Esophagus mucosa (tissue), 1 donor: Measurements from ENCODE around the gene KRT81. TPM values are rescaled to one million over a fixed set of nuclear protein-coding genes. Genes with fewer than 3 reads are reported as not detected.

Experiments
- ATAC-seq: fragments of 200-7000 bp; cut with Tn5 transposase; one replicate; pipeline ENCODE4 v1.9.1; 2020
- total RNA-seq: library from RNA; stranded (reverse); gene quantifications from one replicate; pipeline ENCODE4 v1.2.4, GENCODE V29; 2023
- donor health status: DM: yes; HTN: yes; CAD: no.

KRT81 gene
- total RNA-seq: not detected

DNA sequence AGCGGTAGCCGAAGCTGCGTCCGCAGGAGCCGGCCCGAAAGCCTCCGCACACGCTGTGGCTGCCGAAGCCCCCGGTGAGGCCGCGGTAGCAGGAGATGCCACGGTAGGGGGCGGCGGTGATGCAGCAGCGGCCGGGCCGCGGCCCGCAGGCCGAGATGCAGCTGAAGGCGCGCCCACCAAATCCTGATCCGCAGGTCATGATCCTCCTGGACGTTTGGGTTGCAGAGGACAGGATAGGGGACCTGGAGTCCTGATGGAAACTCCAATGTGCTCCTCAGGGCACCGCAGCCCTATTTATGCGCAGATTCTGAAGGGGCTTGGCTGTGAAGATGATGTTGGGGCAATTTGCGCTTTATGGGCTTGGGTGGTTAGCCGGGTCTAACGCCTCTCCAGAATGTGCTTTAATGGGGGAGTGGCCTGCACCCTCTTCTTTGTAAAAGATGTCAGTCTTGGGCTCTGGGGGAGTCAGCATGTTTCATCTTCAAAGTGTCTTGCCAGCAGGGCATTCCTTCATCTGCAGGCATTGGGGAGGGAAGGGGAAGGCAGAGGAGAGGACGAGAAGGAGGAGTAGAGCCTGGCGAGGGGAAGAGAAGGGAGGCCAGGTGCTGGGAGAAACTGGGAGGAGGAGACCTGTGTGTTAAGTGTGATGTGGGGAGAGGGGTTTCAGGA lies at the start of gene KRT81:
Gene KRT81, minus strand, starts transcription at position 268 of the 669 bp plus-strand sequence. Its CDS starts 69 bp downstream, at position 199.
- no peak for ATAC-seq

DNA sequence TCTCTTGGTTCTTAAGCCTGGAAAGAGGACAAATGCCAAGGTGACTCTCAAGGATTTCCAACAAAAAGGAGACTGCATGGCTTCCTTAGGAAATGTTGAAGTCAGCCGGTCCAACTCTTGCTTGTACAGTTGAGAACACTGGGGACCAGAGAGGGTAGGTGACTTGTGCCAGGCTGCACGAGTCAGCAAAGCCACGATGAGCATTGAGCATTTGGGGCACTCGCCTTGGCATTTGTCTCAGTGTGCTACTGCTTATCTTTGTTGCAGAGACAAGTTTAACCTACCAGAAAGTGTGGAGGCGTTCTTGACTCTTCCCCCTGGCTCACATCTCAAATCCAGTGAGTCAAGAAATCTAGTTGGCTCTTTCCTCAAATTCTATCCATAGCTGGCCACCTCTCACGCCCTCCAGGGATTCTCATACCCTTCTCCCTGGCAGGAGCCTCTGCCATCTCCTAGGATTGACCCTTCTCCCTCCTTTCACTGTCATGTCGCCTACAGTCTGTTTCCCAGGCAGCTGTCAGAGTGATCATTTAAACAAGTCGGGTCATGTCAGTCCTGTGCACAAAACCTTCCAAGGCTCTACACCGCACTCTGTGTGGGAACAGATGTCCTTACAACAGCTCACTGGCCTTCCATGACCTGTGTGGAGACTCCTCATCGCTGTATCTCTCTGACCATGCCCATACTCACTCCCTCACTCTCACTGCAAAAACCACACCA lies 47.1 kb upstream of the KRT81 start:
- ATAC-seq: peak; percentile 56

DNA sequence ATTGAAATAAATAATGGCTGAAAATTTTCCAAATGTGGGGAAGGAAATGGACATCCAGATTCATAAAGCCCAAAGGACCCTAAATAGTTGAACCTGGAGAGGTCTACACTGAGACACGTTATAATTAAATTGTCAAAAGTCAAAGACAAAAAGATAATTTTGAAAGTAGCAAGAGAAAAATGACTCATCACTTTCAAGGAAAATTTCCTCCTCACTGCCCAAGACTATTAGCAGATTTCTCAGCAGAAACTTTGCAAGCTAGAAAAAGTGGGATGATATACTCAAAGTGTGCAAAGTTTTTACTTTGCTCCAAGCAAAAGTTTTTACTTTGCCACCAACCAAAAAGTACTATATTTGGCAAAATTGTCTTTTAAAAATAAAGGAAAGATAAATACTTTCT lies 45.7 kb upstream of the KRT81 start:
- ATAC-seq: no peak

DNA sequence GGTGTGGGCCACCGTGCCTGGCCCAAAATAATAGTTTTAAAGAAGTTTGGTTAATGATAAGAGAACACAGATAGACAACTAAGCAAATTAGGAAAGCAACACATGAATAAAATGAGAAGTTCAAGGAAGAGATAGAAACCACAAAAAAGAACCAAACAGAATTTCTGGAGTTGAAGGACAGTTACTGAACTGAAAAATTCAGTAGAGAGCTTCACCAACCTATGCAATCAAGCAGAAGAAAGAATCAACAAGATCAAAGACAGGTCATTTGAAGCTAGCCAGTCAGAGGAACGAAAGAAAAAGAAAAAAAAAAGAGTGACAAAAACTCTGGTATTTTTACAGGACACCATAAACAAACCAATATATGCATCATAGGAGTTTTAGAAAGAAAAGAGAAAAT lies 45.3 kb upstream of the KRT81 start:
- no peak for ATAC-seq

DNA sequence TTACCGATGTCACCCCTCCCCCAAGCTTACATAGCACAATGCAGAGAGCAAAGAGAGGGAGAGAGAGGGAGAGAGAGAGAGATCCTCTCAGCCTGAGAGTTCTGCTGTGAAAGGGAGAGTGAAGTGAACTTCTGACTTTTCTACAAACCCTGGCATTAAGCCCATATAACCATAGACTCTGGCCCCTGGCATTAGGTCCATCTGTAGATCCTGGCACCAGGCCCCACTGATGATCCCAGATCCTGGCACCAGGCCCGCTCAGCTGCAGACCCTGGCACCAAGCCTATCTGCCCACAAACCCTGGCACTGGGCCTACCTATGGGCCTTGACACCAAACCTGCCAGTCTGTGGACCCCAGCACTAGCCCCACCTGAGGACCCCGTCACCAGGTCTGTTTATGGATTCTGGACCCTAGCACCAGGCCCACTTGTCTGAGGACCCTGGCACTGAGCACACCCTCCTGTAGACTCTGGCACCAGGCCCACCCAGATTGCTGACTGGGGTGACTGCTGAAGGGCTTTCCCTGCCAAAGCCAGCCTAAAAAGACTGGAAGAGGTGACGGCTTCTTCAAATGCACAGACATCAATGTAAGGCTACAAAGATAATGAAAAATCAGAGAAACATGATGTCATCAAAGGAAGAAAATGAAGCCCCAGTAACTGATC lies 44.4 kb upstream of the KRT81 start:
- no peak for ATAC-seq

DNA sequence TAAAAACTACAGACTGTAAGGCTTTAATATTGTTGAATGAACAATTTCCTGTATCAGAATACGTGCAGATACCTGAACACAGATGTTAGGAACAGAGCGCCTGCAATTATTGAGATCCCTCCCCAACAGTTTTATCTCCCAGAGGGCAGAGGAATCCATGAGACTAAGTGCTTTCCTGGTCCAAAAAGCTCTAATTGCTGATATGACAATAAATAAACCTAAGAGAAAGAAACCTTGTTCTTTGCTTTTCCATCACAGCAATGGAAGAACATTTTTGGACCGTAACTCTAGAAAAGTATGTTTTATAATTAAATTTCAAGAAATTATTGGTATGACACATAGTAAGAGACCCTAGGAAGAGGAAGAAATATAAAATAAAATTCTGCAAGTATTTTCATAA lies 42.9 kb upstream of the KRT81 start:
- no peak for ATAC-seq

DNA sequence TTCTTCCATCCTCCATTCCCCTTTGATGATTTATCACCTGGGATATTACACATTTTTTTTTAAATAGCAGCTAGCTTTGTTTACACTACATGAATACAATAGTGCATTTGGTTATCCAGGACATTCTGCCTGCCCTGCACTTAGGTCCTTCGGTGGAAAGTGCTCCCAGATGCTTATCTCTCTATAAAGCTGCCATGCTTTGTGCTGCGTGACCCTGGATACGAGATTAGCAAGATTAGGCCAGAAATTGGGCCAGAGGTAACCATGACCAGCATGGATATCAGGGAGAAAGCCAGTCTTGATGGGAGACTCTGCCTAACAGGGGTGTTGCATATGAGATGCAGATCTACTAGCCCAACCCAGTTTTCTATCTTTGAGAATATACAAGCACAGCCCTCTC lies 42.0 kb upstream of the KRT81 start:
- ATAC-seq: no peak

DNA sequence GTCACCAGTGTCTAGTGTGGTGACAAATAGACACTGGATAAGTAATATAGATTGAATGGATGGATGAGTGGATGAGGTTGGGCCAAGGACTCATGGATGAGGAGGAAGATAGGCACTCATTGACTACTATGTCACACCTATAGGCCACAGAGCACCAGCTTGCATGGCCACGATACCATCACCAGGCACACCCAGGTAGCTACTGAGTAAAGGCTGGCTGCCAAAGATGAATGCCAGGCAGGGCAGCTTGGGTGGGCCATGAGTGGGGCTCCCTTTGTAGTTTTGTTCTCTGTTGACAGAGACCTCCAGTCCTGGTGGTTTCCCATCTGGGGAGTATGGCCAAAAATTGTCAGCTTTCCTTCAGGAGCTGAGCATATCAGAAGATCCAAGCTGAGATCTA lies 41.0 kb upstream of the KRT81 start:
- no peak for ATAC-seq

DNA sequence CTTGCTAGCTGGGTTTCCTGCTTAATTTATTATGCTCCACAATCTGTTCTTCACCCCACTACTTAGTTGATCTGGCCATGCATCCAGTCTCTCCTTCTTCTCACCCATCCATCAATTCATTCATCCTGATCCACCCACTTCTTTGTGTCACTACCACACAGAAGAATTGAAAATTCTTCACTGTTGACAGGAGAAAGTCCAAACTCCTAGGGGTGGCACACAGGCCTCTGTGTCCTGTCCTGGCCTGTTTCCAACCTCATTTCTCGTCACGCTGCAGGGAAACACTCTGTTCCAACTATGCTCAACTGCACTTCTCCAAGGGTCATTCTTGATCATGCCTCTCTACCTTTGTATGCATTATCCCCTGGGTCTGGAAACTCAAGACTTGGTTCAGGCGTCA lies 40.5 kb upstream of the KRT81 start:
- ATAC-seq: no peak

DNA sequence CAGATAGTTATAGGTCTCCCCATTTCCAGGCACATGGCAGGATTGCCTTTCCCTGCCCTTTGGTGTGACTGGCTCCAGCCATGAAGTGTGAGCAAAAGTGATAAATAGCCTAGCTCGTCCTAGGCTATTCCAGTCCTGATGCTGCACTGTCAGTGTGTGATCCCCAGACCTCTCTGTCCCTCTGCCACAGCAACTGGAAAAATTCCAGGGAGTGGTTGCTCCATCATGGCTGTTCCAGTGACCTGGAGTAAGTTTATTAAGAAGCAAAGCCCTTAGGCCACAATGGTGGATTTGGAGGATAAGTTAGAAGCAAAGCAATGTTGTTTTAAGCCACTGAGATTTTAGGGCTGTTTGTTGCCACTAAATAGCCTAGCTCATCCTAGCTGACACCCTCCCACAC lies 39.7 kb upstream of the KRT81 start:
- ATAC-seq: no peak

DNA sequence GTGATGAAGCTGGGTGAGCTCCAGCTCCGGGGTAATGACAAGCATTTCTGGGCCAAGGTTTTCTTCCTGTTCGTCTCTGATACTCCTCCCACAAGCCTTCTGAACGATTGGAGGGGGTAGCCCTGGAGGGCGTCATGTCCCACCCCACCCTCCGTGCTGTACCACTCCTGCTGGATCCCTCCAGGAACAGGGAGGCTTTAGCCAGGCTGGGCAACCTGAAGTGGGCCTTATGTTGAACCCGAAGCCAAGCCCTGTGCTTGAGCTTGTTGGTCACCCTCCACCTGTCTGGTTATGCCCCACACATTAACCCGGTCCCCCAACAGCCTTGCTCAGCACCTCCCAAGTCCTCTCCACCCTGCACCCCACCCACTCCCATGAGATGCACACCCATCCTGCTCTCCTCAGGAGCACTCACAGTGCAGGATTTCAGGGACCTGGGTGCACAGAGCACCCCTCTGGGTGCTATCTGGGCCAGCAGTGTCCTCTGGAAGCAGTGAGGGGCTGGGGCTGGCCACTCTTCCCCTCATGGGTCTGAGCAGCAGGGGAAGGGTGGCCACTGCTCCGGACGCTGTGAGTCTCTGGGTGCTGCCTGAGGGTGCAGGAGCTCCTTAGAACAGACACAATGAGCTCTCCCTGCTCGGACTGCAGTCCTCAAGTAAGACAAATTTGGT lies 36.6 kb upstream of the KRT81 start:
- ATAC-seq: peak; percentile 33

DNA sequence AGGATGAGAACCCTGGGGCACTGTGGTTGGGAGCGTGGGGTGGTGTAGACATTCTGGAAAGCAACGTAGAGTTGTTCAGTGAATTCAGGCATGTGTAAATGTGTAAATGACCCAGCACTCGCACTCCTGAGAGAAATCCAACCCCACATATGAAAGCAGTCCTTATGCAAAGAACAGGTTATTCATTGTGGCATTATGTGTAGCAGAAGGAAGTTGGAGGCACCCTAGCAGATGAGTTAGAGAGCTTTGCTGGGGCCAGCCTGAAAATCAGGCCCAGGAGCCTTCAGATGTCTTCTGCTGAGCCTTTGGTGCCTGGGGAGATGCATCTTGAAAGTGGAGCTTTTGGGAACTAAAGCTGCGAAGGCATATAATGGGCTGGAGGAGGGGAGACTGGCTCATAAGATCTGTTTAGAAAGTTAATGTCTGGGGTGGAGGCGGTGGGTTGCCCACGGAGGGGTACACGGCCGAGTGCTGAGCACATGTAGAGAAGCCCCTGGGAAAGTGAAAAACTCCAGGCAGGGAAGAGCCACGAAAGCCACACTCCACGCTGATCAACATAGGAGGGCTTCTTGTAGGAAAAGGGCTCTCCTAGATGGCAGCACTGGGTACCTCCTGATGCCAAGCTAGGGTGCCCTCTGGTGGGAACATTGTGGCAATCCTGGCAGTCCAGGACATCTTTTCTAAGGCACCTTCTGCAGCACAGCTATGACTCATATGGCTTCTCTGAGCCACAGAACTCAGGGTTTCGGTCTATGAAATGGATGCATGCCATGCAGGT lies 35.9 kb upstream of the KRT81 start:
- ATAC-seq: peak; percentile 96

DNA sequence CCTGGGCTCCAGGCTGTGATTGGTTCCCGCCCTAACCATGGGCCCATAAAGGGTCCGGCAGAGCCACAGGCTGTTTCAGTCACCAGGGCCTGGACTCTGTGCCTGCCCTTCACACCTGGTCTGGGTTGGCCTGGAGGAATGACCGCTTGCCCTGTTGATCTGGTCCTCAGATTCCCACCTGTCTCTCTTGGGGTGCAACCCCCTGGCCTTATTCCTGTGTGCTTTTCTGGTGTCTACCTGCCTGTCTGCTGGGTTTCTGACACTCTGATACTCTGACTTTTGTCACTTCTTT lies 32.8 kb upstream of the KRT81 start:
- no peak for ATAC-seq

DNA sequence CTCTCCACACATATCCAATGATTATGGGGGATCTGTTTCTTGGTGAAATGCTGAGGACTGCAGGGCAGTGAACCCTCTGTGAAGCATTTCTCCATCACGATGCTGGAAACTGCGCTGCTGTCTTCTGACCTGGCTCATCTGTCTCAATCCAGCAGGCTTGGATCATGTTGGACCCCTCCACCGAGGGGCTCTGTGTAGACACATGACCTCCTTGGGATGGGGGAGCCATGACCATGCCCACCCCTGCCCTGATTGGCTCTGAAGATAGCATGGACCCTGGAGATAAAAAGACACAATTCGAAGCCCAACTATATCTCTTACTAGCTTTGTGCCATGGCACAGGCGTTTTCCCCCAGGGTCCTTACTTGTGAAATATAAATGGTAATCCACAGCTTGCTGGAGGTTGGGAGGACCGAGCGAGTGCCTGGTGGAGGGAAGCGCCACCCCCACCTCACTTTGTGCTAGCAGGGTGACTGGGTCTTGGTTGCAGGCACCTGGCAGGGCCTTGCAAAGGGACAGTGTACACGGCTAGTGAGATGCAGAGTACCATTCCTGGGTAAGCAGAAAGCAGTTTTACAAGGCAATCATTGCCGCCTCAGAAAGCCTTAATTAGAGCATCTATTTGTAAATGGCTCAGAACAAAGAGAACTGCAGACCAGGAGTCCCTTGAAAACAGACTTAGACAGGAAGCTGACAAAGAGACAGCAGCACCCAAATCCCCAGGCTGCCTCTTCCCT lies 32.2 kb upstream of the KRT81 start:
- no peak for ATAC-seq

DNA sequence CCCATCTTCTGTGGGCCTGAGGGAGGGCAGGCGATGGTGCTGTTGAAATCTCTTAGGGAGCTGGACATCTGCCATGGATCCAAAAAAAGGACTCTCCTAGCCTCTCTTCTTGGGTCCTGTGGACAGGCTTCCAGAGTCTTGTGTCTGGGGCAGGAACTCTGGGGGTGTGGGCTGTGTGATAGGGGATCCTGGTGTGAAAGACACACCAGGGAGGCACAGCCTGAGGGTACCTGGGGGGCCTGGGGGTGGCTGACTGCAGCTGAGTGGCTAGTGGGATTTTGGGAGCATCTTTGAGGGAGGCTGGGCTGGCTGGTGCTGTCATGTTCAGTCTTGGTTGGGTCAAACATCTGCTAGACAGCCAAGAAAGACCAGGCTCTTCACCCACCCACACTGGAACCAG lies 31.7 kb upstream of the KRT81 start:
- ATAC-seq: no peak

DNA sequence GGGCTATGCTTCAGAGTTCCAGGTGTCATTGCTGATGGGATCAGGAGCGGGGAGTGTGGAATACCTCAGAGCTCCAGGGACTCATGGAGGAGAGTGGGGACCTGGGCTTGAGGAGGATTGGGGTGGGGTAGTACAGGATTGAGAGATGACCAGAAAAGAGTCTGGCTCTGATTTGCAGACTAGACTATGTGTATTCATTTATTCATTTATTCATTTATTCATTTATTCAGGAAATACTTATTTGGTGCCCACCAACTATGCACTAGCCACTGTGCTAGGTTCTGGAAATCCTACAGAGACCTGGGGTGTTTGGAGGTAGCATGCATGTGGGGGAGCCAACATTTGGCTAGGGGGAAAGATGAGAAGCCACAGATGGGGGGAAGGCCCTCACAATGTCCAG lies 30.7 kb upstream of the KRT81 start:
- no peak for ATAC-seq

DNA sequence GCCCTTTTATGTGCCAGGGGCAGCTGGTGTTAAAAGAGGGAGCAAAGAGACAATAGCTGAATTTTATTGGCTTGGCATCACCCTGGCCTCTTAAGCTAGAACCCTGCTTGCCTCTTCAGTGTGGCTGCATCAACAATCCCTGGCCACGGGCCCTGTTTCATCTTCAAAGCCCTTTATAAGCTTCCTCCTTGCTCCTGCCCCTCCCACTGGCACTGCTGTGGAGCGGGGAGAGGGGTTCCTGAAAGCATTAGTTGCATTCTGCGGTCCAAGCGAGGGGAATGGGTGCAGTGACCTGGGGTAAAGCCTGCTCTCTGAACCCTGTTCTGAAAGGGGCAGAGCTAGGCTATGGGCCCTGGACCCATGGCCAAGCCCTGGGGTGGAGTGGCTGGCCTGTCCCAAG lies 30.1 kb upstream of the KRT81 start:
- ATAC-seq: no peak

DNA sequence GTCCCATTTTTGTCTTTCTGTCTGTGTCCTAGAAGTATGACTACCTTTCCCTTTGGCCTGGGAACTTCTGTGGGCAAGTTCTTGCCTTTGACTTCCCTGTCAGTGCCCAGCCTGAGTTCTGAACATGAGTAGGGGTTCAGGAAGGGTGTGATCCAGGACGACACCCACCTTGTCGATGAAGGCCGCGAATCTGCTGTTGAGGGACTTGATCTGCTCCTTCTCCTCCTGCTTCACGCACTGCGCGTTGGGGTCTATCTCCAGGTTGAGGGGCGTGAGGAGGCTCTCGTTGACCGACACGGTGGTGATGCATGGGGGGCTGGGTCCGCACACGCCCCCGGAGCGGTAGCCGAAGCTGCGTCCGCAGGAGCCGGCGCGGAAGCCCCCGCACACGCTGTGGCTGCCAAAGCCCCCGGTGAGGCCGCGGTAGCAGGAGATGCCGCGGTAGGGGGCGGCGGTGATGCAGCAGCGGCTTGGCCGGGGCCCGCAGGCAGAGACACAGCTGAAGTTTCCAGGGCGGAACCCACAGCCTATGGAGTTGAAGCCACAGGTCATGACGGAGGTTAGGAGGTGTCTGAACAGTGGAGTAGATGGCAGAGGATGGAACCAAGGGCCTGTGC lies 29.6 kb upstream of the KRT81 start, which contains the start of gene KRT83:
Gene KRT83, minus strand, starts transcription at position 615 of the 617 bp plus-strand sequence. Its CDS starts 63 bp downstream, at position 552.
- ATAC-seq: no peak

DNA sequence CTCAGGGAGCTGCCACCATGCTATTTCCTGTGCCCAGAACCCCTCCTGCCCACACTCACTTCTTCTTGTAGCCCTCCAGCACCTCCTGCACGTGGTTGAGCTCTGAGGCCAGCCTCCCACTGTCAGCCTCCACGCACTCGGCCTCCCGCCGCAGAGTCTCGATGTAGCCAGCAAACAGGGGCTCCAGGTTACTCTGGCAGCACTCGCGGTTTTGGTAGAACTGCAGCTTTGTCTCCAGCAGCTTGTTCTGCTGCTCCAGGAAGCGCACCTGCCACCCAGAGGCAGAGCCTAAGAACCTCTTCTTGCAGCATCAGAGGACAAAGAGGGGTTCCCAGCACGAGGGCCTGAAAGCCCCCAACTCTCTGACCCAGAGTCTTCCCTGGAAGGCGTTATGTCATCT lies 27.8 kb upstream of the KRT81 start:
- ATAC-seq: no peak

DNA sequence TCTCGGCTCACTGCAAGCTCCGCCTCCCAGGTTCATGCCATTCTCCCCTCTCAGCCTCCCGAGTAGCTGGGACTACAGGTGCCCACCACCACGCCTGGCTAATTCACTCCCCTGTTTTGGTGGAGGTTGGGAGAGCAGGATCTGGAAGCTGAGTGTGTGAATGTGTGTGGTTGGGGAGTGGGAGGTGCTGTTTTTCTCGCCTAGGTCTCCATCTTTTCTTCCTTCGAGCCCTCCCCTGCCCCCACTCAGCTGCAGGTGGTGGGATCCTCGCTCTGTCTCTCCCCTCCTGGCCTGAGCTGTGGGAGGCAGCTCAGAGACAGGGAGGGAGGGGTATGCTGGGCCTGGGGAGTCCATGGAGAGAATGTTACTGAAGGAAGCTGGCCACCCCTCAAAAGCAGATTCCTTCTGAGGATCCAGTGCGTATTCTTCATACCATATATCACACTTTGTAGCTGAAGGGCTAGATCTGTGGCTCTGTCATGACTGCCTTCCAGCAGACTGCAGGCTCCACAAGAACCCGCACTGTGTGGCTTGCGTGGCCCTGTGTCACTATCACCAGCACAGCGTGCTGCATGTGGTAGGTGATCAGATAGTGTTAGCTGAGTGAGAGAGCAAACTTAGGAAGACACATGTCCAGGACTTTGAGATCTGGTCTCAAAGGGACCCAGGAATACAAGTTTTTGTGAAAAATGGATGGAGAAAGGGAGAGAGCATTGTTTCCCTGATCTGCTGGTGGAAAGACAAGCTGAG lies 27.1 kb upstream of the KRT81 start:
- ATAC-seq: no peak
